Body of pancreas (tissue), 4 donors: ENCODE measurements around the gene GMDS.

ENCODE experiments used
- CTCF ChIP-seq, 7 experiments: fragments of 450-650 bp in 4 of 7; fragments of 200-600 bp in 3 of 7; sonication (generic) in 3 of 7; IDR thresholded peaks; one replicate each; pipeline ENCODE4 v1.5.1; 2016 to 2019; ENCODE audit warnings: antibody characterized with exemption in 7 of 7
- POLR2A ChIP-seq, 3 donors: fragments of 450-650 bp; IDR thresholded peaks; one replicate each; pipeline ENCODE4 v1.6.1; 2016; ENCODE audit warnings: antibody characterized with exemption in 3 of 3, mild to moderate bottlenecking in 2 of 3

- TF ChIP-seq POLR2A (IDR thresholded peaks at IDR 0.05) (no peak), CTCF (IDR thresholded peaks at IDR 0.05) (no peak)
Observed at GRCh38 chr6:1858196-1858595, 387.2 kb downstream of the GMDS start.
